K562 (cell line): ENCODE results near the gene SIGLEC14. TPM values are rescaled to one million over a fixed set of nuclear protein-coding genes. Genes with fewer than 3 reads are reported as not detected.

Experiments
- BHLHE40 ChIP-seq: IDR thresholded peaks from 2 replicates; pipeline ENCODE4 v1.6.1; 2011; ENCODE audit warnings: low read length, improper control_type of control experiment
- CBX2 ChIP-seq: fragments of 200-600 bp; sonication (generic); IDR thresholded peaks from one replicate; pipeline ENCODE4 v1.6.1; 2012; ENCODE audit warnings: mild to moderate bottlenecking, low read length, inconsistent platforms; ENCODE audit not compliant: insufficient read depth, poor library complexity, severe bottlenecking
- CHD4 ChIP-seq: fragments of 200-600 bp; sonication (generic); IDR thresholded peaks from 3 replicates; pipeline ENCODE4 v1.6.1; 2012; ENCODE audit warnings: low read depth, mild to moderate bottlenecking, mixed read lengths, low read length, inconsistent platforms; ENCODE audit not compliant: insufficient read depth, insufficient replicate concordance, poor library complexity, severe bottlenecking
- JUN ChIP-seq, 2 experiments: sonication (generic) in 1 of 2; formaldehyde crosslinking in 1 of 2; IDR thresholded peaks; 2 replicates each; pipeline versions ENCODE4 v1.6.1 to v1.8.0; 2012 to 2022; ENCODE audit warnings: borderline replicate concordance in 2 of 2, mild to moderate bottlenecking in 2 of 2, improper control_type of control experiment in 1 of 2, low read depth in 1 of 2, low read length in 1 of 2, missing genetic modification reagents in 1 of 2
- KHSRP ChIP-seq: fragments of 450-650 bp; IDR thresholded peaks from 2 replicates; pipeline ENCODE4 v1.6.1; 2017
- NR0B1 ChIP-seq: fragments of 450-650 bp; IDR thresholded peaks from one replicate; pipeline ENCODE4 v1.6.1; 2018; ENCODE audit warnings: mild to moderate bottlenecking, moderate library complexity; ENCODE audit not compliant: partially characterized antibody
- NR2C2 ChIP-seq, 2 experiments: fragments of 200-800 bp in 1 of 2; sonication (Bioruptor generic) in 1 of 2; sonication (generic) in 1 of 2; formaldehyde crosslinking in 1 of 2; IDR thresholded peaks; 2 replicates each; pipeline versions ENCODE4 v1.6.1 to v1.8.0; 2016 to 2022; ENCODE audit warnings: mild to moderate bottlenecking in 1 of 2, missing compliant biosample characterization in 1 of 2, missing genetic modification characterization in 1 of 2, missing genetic modification reagents in 1 of 2
- PRDM10 ChIP-seq: fragments of 450-650 bp; IDR thresholded peaks from 2 replicates; pipeline ENCODE4 v1.6.1; 2018; ENCODE audit not compliant: partially characterized antibody
- PRMT5 ChIP-seq: sonication (generic); formaldehyde crosslinking; IDR thresholded peaks from 2 replicates; pipeline ENCODE4 v1.5.0; 2020; ENCODE audit warnings: missing genetic modification reagents
- TCF15 ChIP-seq: fragments of 250-450 bp; sonication (Bioruptor Pico); IDR thresholded peaks from 2 replicates; pipeline ENCODE4 v1.8.0; 2022; ENCODE audit warnings: moderate library complexity, mild to moderate bottlenecking, inconsistent platforms
- THRA ChIP-seq: fragments of 450-650 bp; IDR thresholded peaks from 2 replicates; pipeline ENCODE4 v1.6.1; 2017; ENCODE audit warnings: mild to moderate bottlenecking, moderate library complexity
- XRCC4 ChIP-seq: IDR thresholded peaks from one replicate; pipeline ENCODE4 v1.6.1; 2011; ENCODE audit not compliant: insufficient read depth, insufficient read length; ENCODE audit errors: extremely low read depth
- ZNF263 ChIP-seq: sonication (generic); formaldehyde crosslinking; IDR thresholded peaks from 2 replicates; pipeline ENCODE4 v1.8.0; 2022; ENCODE audit warnings: mild to moderate bottlenecking, missing genetic modification reagents, borderline replicate concordance
- ZNF3 ChIP-seq: fragments of 250-450 bp; sonication (Bioruptor Pico); IDR thresholded peaks from 2 replicates; pipeline ENCODE4 v1.5.0; 2021; ENCODE audit warnings: mild to moderate bottlenecking, moderate library complexity
- ZNF316 ChIP-seq: fragments of 450-650 bp; IDR thresholded peaks from 2 replicates; pipeline ENCODE4 v1.6.1; 2016
- polyA plus RNA-seq, 8 experiments: library from polyadenylated mRNA; depleted of rRNA in 4 of 8; stranded (reverse) in 5 of 8; unstranded in 3 of 8; fragments of >200 nt; fragmentation: Nextera tagmentation in 2 of 8; fragmentation: Illumina TruSeq in 1 of 8; extraction: Ambion mirVana in 2 of 8; extraction: Trizol in 1 of 8; gene quantifications; 2 replicates each; pipeline versions ENCODE4 v1.2.1 to v1.2.3, GENCODE V29; 2011 to 2014; ENCODE audit warnings: inconsistent platforms in 1 of 8, missing spikeins in 1 of 8
- total RNA-seq, 7 experiments: library from RNA; depleted of rRNA in 6 of 7; stranded (reverse); fragments of >200 nt in 6 of 7; fragmentation: Illumina TruSeq in 2 of 7; extraction: Trizol in 2 of 7; gene quantifications; 2 replicates each; pipeline versions ENCODE4 v1.2.1 to v1.2.3, GENCODE V29; 2011 to 2021; ENCODE audit warnings: low replicate concordance in 1 of 7

Gene SIGLEC14
- total and polyA plus RNA-seq, 9 of the 15 experiments (the other 6 are each of a cell fraction or from before 2014, with no cell fraction given) = not detected

GRCh38 chr19:51593969-51594773 lies 52.5 kb downstream of the SIGLEC14 start (continued):
- TF ChIP-seq TCF15 (CRISPR knock-in tag) (no peak), PRDM10 (peak; percentile 67), JUN (IDR thresholded peaks at IDR 0.05; ENCODE audit: borderline replicate concordance, low read depth, low read length) (no peak), JUN (CRISPR knock-in tag; IDR thresholded peaks at IDR 0.05; ENCODE audit: borderline replicate concordance) (no peak), ZNF3 (CRISPR knock-in tag) (no peak), KHSRP (no peak), PRMT5 (CRISPR knock-in tag) (no peak), THRA (no peak), NR0B1 (no peak), NR2C2 (CRISPR knock-in tag; IDR thresholded peaks at IDR 0.05) (0 out of 2 replicates have a peak, but pooled peaks have one; percentile 66), NR2C2 (tag; IDR thresholded peaks at IDR 0.05) (peak; percentile 77), CHD4 (no peak), BHLHE40 (no peak), ZNF316 (no peak), XRCC4 (no peak), CBX2 (no peak), ZNF263 (peak; percentile 71; the same call in 1 of the 2 replicates)
